GM19452 (cell line): Measurements from ENCODE around the gene CYFIP2.

ENCODE experiments used
- ATAC-seq: cut with Tn5 transposase; IDR thresholded peaks from one replicate; pipeline ENCODE4 v1.9.1; 2021; ENCODE audit not compliant: unreplicated experiment

Gene CYFIP2

DNA sequence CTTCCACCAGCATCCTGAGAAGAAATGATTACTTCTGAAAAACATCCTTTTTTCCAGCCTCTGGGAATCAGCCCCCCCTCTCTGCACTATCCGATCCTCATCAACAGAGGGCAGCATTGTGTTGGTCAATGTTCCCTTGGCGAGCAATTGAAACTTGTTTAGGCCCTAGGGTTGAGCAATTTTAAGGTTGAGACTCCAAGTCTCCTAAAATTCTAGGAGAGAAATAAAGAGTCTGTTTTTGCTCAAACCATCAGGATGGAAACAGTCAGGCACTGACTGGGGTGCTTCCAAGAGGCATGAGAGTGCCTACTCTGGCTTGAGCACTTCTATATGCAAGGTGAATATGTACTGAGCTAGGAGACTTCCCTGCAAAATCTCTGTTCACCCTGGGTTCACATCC lies 12.4 kb upstream of the CYFIP2 start:
- ATAC-seq = peak; percentile 39

DNA sequence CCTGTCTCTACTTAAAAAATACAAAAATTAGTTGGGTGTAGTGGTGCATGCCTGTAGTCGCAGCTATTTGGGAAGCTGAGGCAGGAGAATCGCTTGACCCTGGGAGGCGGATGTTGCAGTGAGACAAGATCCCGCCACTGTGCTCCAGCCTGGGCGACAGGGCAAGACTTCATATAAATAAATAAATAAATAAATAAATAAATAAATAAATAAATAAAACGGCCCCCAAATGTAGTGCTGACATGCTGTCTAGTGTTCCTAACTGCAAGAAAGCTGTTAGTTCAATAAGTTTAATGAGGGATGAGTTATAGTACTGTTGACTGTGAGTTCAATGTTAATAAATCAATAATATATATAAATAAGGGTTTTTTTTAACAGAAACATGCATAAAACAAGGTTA lies 7.5 kb upstream of the CYFIP2 start:
- no peak for ATAC-seq

DNA sequence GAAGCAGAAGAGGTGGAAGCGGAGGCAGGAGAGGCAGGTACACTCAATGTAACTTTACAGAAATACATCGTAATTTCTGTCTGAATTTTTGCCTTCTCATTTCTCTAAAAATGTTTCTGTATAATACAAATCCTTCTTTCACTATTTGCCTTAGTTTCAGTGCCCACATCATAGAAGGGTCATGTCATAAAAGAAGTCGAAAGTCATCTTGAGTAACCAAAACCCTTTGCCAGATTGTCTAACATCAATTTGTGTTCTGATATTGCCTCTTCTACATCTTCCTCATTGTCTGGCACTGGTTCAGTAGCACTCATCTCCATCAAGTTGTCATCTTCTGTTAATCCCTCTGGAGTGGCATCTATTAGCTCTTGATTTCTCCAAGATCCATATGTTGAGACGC lies 6.2 kb upstream of the CYFIP2 start:
- no peak for ATAC-seq

DNA sequence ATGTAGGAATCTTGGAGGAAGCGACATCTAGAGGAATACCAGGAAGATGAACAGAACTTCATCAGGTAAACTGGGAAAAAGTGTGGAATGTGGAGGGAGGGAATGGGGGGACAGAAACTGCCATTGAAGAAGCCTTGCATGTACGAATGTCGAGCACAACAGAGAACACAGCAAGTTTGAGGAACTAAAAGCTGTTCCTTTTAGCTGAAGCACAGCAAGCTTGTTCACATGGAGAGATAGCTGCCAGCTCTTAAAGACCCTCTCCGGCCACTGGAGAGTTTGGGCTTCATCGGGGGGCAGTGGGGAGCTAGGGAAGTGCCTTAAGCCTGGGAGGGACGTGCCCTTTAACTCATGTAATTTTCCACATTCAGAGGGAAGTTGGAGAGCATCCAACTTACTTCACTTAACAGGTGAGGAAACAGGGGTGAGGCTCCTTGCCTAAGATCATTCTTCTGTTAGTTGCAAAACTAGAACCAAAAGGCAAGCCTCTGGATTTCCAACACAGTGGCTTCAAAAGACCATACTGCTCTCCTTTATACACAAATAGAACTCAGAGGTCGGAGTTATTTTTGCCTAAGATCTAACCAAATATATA lies 2.3 kb upstream of the CYFIP2 start:
- no peak for ATAC-seq

DNA sequence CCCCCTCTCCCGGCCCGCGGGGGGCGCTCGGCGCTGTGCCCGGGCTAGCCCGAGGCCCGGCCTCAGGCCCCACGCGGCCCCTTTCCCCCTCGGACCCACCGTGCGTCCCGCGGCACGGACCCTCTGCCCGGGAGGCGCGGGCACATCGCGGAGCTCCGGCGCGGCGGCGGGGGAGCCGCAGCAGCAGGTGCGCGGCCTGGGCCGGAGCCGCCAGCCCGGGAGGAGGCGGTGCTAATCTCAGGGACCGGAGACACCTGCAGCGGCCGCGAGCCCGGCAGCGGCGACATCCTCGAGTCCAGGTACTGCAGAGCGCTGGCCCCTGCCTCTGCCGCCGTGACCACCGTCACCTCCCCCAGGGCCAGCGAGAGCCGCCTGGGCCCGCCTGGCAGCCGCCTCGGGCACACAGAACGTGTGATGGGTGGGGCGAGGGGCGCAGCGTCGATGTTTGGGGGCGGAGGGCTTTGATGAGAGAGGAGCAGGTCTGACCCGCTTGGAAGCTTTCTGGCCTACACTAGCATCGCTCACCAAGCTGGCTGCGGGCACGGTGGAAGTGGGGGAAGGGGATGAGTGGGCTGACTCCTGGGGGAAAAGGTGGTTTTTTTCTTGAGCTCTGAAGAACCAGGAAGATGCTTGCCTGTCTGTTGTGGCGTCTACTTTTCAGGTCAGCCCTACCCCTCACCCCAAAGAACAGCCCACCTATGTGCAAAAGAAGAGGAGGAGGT lies 524 bp downstream of the CYFIP2 start:
- ATAC-seq = peak; percentile 53

DNA sequence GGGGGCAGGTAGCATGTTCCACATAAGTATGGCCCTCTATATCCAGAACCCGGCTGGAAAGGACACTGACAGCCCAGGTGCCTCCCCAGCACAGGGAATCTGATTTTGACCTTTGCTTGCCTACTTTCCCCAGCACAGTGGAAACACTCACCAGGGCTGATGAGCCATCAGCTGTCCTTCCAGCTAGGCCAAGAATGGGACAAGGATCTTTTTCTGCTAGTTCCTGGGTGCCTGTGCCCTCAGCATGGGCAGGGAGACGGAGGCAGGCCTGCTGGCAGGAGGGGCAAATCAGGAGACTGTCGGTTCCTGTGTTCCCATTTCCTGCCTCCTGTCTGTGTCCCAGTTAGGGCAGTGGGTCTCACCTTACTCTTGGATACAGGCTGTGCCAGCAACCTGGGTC lies 1.1 kb downstream of the CYFIP2 start:
- ATAC-seq = no peak

DNA sequence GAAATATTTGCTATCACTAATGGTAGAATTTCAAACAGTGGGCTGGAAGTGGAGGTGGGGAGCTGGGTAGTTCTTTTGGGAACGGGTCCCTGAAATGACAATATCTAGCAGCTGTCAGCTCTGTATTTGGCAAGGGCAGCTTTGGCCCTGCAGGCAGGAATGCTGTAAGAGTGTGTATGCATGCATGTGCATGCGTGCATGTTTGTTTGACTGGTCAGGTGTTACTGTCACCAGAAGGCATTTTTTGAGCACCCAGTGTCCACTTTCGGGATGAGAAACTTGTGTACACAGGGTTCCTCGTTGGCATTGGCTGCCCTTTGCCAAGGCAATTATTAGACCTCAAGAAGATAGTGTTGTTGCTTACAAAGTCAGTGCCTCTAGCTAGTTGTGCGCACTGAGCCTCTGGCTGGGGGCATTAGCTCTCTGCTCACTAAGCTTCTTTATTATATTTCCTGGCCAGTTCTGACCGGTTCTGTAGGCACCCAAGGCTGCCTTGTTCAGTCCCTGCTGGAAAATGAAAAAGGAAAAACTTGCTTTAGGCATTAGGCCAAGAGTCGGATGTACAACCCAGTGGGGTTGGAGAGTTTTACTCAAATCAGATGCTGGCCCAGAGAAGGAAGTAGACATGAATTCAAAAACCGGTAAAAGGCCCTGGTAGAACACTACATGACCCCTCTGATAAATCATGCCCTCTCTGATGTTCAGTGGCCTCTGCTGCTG lies 2.0 kb downstream of the CYFIP2 start:
- ATAC-seq = no peak

DNA sequence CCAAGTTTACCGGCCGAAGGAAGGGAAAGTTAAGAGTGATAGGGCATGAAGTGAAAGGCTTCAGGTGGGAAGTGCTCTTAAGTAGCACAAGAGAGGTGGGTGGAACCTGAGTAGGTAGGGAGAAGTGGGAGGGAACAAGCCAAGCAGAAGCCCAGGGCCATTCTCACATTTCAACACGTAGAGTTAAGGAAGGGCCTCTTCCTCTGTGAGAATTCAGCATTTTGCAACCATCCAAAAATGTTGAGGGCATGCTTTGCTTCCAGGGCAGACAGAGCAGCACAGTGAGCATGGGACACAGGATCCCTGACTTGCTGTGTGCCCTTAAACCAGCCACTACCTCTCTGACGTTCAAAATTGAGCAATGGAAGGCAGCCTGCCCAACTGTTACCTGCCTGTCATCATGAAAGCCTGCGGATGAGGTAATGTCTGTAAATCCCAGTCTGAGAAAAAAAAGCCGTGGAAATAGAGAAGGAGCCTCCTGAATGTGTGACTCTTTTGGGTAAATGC lies 3.3 kb downstream of the CYFIP2 start:
- ATAC-seq = no peak

DNA sequence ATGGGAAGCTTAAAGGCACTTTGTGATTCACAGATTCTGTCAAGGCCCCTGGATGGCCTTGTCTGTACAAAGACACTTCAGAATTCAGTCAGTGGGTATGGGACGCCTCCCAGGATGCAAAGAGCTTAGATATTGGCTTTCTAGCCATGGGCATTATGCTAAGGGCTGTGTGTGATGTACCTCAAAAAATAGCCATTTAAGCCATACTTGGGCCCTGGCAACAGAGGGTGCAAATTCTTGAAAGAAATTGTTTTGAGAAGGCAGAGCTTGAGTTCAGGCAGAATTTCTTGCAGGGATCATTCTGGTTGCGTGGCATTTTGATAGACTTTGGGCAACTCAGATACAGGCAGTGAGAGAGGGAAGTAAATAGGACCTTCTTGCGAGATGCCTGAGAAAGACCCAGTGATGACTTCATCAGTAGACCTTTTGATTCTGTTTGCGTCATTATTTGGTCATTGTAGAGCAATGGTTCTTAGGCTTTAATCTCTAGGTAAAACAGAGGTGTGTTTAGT lies 3.9 kb downstream of the CYFIP2 start:
- no peak for ATAC-seq

DNA sequence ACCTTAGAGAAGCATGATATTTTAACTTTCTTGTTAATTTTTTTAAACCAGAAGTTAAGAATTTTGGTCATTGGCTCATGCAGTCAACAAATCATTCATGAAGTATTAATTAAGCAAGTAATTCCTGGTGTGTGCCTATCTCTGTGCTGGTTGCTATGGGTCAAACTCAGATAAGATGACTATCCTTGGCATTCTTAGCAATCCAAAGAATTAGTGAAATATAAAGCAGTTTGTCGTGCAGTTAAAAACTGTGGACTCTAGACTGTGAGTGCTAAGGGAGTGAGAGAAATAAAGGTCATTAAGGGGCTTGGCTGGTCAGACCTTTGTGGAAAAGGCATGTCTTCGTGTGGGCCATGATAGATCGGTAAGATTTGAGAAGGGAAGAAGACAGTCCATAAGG lies 4.8 kb downstream of the CYFIP2 start:
- no peak for ATAC-seq

DNA sequence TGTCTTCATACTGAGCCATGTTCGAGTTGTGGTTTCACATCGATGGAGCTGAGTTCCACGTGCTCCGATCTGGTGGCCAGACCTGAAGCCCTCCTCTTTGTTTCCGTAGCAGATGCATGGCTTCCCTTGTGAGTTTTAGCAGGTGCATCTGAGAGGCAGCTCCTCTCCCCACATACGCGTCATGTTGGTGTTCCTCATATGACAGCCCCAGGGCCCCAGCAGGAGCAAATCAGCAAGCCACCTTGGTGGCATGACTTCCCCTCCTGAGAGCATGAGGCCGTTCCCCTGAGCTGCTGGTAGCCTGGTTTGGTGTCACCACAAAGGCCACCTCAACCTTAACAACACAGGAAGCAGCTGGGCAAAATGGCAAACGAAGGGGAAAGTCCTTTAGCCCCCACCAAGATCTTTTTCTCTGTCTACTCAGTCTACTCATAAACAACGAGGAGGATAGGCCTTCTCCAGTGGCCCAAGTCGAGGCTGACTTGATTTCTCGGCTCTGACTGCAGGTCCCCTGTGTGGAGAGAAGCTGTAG lies 5.9 kb downstream of the CYFIP2 start:
- peak; percentile 87 for ATAC-seq

DNA sequence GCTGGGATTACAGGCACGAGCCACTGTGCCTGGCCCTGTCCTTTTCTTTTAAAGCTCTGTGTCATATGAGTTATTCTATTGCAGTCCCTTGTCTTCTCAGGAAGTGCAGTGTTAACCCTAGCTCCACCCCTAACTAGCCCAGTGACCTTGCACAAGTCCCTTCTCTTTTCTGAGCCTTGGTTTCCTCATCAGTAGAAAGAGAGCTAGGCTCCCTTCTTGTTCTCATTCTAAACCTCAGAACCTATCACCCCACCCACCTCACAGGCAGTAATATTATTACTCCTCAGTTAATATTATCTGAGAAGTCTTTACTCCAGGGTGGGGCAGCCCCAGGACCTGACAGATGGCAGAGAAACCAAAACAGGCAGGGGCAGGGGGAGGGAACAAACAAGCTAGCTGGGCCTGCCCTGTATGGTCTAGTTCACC lies 7.2 kb downstream of the CYFIP2 start:
- peak; percentile 48 for ATAC-seq

DNA sequence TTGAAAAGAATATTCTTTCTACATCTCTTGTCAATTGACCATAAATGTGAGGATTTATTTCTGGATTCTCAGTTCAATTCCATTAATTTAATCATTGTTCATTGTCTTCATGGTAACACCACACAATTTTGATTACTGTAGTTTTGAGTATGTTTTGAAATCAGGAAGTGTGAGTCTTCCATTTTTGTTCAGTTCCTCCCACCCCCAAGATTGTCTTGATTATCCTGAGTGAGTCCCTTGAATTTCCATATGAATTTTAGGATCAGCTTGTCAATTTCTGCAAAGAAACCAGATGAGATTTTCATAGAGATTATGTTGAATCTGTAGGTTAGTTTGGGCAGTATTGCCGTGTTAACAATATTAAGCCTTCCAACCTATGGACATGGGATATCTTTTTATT lies 9.5 kb downstream of the CYFIP2 start:
- ATAC-seq = no peak

DNA sequence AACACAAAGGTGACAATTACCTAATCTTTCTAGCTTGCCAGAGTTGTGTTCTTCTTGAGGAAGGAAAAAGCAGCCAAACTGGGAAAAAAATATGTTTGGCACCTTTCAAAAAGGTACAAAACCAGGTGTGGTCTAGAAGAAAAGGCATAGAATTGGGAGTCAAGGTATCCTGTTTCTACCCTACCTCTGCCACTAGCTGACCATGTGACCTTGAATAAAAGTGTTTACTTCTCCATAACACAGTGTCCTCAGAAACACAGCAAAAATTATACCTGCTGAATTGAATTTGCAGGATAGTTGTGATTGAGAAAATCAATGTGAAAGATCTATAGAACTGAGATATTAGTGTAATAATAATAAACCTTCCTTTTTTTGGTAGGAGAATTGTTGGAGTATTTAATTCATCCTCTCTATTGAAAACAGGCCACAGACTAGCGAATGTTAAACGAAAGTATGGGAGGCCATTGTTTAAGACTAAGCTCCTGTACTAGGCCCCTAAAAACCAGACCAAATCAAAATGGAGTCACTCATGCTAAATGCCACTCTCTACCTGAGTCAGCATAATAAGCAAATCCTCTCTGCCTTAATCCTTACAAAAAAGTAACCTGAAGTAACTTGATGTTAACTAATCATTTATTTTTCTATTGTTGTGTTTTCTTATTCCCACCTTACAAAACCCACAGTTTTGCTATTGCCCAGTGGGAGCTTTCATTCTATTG lies 12.6 kb downstream of the CYFIP2 start:
- no peak for ATAC-seq

DNA sequence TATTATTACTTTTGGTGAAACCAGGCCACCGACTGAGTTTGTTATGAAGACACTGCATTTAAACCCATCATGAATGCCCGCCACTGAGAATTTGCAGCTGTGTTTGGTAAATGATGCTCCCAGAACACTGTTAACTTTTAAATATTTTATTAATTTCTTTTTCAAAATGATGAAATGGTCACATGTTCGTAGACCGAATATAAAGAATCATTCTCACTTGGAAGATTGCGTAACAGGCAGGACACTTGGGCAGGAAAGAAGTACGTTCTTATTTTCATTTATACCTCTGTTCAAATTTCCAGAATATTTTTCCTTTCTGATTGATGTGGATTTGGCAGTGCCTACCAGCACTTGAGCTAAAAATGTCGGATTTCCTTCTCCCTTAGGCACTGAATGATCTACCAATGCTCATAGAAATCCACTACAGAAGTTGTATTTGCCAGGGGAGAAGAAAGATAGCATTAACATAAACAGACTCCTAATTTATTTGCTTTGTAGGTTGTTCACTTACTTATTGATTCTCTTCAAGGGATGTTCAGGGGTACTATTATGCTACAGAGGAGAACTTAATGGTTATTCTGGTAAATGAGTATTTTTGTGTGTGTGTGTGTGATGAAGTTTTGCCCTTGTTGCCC lies 13.8 kb downstream of the CYFIP2 start:
- ATAC-seq = no peak

DNA sequence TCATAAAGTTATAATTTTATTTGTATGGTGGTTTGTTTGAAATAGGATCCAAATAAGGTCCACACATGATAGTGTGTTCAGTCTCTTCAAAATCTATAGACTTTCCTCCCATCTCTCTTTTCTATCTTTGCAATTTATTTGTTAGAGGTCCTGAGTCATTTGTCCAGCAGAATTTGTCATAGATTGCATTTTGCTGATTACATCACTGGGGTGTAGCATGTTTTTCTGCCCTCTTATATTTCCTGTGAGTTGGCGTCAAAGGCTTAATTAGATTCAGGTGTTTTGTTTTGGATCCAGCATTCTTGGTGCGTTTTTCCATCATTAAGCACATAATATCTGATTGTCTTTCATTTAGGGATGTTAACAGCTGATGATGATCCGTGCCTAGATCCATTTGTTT lies 15.0 kb downstream of the CYFIP2 start:
- ATAC-seq = no peak

DNA sequence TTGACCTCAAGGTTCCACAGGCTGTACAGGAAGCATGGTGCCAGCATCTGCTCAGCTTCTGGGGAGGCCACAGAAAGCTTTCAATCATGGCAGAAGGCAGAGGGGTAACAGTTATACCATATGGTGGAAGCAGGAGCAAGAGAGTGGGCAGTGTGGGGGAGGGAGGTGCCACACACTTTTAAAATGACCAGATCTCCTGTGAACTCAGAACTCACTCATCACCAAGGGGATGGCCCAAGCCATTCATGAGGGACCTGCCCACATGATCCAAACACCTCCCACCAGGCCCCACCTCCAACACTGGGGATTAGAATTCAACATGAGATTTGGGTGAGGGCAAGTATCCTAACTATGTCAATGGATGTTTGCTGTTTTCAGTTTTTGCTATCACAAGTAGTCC lies 16.2 kb downstream of the CYFIP2 start:
- no peak for ATAC-seq

DNA sequence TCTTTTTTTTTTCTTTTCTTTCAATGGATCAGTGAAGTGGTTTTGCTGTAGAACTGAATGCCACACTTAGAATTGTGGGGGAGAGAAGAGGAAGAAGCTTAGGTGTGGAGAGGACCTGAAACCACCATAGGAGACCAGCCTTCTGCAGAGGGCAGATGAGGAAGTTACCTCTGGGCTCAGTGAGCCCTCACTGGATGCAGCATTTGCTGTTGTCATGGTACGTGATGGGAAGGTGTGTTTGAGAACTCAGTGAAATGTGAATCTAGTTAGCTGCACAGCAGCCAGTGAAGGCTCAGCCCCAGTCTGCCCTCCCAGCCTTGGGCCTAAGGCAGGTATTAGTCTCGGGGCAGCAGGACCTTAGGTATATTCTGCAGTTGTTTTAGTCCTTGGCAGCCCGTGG lies 17.5 kb downstream of the CYFIP2 start:
- peak; percentile 100 for ATAC-seq

DNA sequence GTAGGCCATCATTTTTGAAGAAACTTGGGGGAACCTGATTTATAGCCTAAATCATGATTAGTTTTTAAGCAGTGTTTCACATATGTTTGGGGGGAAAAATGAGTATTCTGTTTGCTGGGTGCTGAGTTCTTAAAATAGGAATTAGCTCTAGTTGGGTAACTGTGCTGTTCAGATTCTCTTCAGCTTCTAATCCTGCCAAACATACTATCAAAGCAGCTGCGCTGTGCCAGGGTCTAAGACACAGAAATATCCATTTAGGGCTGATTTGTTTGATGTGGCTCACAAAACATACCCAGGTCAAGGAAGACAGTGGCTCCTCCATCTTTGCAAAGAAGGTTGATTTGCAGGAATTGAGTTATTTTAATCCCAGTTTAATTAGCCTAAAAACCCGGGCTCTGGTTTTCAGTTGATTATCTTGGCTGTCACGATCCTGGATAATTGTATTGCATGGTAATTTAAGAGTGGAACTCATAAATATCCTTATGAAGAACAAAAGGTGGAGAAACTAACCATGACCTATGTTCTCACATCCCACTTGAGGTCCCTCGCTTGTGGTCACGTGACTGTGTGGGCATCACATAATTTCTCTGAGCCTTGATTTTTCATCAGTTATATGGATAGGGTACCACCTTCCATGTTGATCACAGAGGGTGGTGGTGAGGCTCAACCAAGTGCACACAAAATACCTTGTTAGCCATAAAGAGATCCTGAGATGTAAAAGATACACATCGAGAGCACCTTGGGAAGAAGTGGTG lies 18.7 kb downstream of the CYFIP2 start:
- no peak for ATAC-seq
